ENCODE results near the gene NEDD8. TPM values are rescaled to one million over a fixed set of nuclear protein-coding genes. Genes with fewer than 3 reads are reported as not detected.

NEDD8 gene
- total and polyA plus RNA-seq, 2 experiments from 2014 or later = 264 to 492 TPM

DNA sequence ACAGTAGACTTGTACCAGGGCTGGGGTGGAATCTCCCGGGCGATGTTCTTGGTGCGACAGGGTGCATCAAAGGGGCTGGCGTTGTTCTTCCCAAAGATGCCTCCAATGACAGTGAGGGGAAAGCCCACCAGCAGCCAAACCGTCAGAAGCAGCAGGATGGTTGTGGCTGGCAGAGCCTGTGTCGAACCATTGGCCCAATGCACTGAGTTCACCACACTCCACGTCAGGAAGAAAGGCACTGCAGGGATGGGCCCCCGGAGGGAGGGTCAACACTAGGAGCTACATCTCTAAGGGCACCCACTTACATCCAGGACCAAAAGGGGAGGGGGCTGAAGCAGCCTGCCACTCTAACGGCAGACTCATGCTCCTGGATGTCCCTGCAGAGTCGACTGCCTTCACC lies 41.8 kb downstream of the NEDD8 start:
- H3K9me3 ChIP-seq (ENCODE audit: low read depth) = no peaks in the 10 kb centered on the region
- no peak for DNase-seq (ENCODE audit: low read depth in 1 of 2, low spot score in 1 of 2)
- H3K4me3 ChIP-seq = no peak overlapping the region
- H3K27ac ChIP-seq = no peak overlapping the region
- TF ChIP-seq, protein P1, sequence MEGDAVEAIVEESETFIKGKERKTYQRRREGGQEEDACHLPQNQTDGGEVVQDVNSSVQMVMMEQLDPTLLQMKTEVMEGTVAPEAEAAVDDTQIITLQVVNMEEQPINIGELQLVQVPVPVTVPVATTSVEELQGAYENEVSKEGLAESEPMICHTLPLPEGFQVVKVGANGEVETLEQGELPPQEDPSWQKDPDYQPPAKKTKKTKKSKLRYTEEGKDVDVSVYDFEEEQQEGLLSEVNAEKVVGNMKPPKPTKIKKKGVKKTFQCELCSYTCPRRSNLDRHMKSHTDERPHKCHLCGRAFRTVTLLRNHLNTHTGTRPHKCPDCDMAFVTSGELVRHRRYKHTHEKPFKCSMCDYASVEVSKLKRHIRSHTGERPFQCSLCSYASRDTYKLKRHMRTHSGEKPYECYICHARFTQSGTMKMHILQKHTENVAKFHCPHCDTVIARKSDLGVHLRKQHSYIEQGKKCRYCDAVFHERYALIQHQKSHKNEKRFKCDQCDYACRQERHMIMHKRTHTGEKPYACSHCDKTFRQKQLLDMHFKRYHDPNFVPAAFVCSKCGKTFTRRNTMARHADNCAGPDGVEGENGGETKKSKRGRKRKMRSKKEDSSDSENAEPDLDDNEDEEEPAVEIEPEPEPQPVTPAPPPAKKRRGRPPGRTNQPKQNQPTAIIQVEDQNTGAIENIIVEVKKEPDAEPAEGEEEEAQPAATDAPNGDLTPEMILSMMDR (IDR thresholded peaks at IDR 0.05; ENCODE audit: low read depth, low read length) = no peak
- no peaks in the 10 kb centered on the region for H3K27me3 ChIP-seq
- H3K4me1 ChIP-seq (ENCODE audit: low read depth) = no peaks in the 10 kb centered on the region
- peaks cover 20% of the 10 kb centered on the region for H3K36me3 ChIP-seq

DNA sequence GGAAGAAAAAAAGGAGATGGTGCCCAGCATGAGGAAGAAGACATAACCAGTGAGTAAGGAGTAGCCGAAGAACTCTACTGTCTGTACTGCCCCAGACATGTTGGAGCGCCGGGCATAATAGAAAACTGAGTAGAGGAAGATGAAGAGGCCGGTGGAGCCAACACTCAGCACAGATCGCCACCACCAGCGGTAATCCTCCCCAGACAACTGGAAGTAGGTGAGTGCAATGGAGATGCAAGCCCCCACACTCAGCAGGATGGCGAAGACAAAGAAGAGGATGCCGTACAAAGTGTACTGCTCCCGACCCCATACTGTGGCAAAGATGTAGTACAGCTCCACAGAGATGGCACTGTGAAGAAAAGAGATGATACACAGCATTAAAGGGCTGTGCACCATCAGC lies 42.7 kb downstream of the NEDD8 start:
- Histone ChIP-seq H3K4me3 (no peak overlapping the region), H3K27ac (peak overlapping the region; percentile 63), H3K27me3 (no peaks in the 10 kb centered on the region), H3K36me3 (peaks cover 20% of the 10 kb centered on the region), H3K4me1 (ENCODE audit: low read depth) (no peaks in the 10 kb centered on the region), H3K9me3 (ENCODE audit: low read depth) (no peaks in the 10 kb centered on the region)
- DNase-seq (ENCODE audit: low read depth in 1 of 2, low spot score in 1 of 2) = no peak
- TF ChIP-seq, protein P1 (IDR thresholded peaks at IDR 0.05; ENCODE audit: low read depth, low read length) = no peak

DNA sequence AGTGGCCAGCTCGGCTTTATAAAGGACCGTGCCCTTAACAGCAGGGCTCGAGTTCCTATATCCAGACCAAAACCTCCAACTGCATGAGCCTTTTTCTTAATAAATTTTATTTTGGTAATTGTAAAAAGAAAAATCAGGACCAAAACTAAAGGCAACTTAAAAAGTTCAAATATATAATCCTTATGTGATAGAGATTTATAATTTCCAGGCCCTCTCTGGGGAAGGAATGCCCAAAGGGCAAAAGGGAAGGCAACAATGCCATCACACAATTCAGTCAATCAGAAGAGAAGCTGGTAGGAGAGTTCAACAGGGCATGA lies 43.1 kb downstream of the NEDD8 start:
- no peaks in the 10 kb centered on the region for H3K9me3 ChIP-seq (ENCODE audit: low read depth)
- no peaks in the 10 kb centered on the region for H3K27me3 ChIP-seq
- TF ChIP-seq, protein P1 (IDR thresholded peaks at IDR 0.05; ENCODE audit: low read depth, low read length) = no peak
- peak overlapping the region; percentile 63 for H3K27ac ChIP-seq
- peaks cover 20% of the 10 kb centered on the region for H3K36me3 ChIP-seq
- H3K4me3 ChIP-seq = no peak overlapping the region
- no peak for DNase-seq (ENCODE audit: low read depth in 1 of 2, low spot score in 1 of 2)
- no peaks in the 10 kb centered on the region for H3K4me1 ChIP-seq (ENCODE audit: low read depth)

DNA sequence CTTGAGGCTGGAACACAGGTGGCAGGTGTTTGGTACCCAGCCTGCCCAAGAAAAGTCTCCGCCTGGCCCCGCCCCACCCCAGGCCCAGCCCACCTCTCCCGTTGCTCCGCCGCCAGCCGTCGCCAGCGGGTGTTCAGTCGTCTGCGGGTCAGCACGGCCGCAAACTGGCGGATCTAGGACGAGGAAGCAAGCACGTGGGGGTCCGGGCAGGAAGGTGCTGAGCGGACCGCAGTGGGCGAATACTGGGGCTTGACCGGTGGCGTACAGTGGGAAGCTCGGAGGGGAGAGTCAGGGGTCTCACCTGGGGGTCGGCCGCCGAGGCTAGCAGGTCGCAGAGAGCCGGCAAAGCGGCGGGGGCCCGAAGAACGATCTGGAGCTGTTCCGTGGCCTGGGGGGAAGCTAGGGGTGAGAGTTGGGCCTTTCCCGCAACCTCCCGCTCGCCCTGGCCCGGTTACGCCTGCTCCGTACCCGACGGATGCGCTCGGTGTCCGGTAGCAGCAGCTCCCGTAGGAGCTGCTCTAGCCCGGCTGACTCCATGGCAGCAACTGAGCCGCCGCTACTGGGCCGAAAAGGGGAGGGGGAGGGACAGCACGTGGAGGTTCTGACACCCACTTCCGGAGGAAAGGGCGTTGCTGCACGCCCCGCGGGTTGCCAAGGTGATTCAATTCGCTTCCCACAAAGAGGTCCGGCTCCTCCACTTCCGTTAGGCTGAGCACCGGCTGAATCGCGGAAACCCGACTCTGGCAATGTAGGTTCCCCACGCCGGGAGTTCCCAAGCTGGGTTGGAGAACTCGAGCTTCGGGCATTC lies 43.7 kb downstream of the NEDD8 start, which contains the start of gene IPO4:
TSS of gene IPO4 (minus strand) at position 566 of the 808 bp plus-strand sequence. CDS start at position 537, 29 bp downstream.
- H3K27me3 ChIP-seq = no peaks in the 10 kb centered on the region
- H3K36me3 ChIP-seq = peaks cover 20% of the 10 kb centered on the region
- H3K9me3 ChIP-seq (ENCODE audit: low read depth) = no peaks in the 10 kb centered on the region
- H3K4me1 ChIP-seq (ENCODE audit: low read depth) = no peaks in the 10 kb centered on the region
- H3K27ac ChIP-seq = peak within 1 kb of the TSS; percentile 63
- DNase-seq (ENCODE audit: low read depth in 1 of 2, low spot score in 1 of 2) = peak; percentile 98 to 99
- peak within 1 kb of the TSS; percentile 51 for H3K4me3 ChIP-seq
- TF ChIP-seq, protein P1 (IDR thresholded peaks at IDR 0.05; ENCODE audit: low read depth, low read length) = no peak

DNA sequence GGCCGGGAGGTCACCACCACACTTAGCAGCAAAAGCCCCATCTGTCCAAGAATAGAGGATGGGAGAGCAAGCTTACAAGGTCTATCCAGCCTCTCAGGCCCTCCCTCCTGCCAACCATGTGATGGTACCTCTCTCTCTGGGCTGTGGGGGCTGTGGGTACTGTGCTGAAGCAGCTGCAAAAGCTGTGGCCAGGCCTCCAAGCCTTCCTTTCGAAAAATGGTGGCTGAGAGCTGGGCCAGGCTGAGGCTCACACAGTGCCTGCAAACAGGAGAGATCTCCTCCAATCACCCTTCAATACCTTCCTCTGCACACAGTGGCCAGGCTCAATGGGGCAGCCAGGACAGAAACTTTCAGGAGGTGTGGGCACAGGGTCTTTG lies 44.6 kb downstream of the NEDD8 start:
- TF ChIP-seq, protein P1 (IDR thresholded peaks at IDR 0.05; ENCODE audit: low read depth, low read length) = no peak
- peaks cover 25% of the 10 kb centered on the region for H3K36me3 ChIP-seq
- H3K4me1 ChIP-seq (ENCODE audit: low read depth) = no peaks in the 10 kb centered on the region
- H3K9me3 ChIP-seq (ENCODE audit: low read depth) = no peaks in the 10 kb centered on the region
- no peak for DNase-seq (ENCODE audit: low read depth in 1 of 2, low spot score in 1 of 2)
- H3K27ac ChIP-seq = peak overlapping the region; percentile 54
- H3K4me3 ChIP-seq = no peak overlapping the region
- no peaks in the 10 kb centered on the region for H3K27me3 ChIP-seq
